MG63 (cell line): ENCODE results near the gene OR7A5. TPM values are rescaled to one million over a fixed set of nuclear protein-coding genes. Genes with fewer than 3 reads are reported as not detected.
"Not testable (repeated sequence)": the region's sequence is repeated elsewhere in the genome, so short reads cannot be mapped to it uniquely, and the experiment has no call there.

ENCODE experiments used
- DNase-seq: peaks from one replicate; pipeline ENCODE4 v3.0.0-alpha.2; 2020
- H3K27me3 ChIP-seq: fragments of 250-450 bp; sonication (Bioruptor Pico); 2 replicates; pipeline ENCODE4 v1.5.1; 2020; ENCODE audit warnings: mild to moderate bottlenecking, moderate library complexity
- H3K36me3 ChIP-seq: fragments of 250-450 bp; sonication (Bioruptor Pico); 2 replicates; pipeline ENCODE4 v1.5.1; 2020; ENCODE audit warnings: mild to moderate bottlenecking, moderate library complexity
- H3K4me3 ChIP-seq: fragments of 250-450 bp; sonication (Bioruptor Pico); 2 replicates; pipeline ENCODE4 v1.5.1; 2020; ENCODE audit warnings: mild to moderate bottlenecking, moderate library complexity
- H3K9me3 ChIP-seq: fragments of 250-450 bp; sonication (Bioruptor Pico); 2 replicates; pipeline ENCODE4 v1.5.1; 2020; ENCODE audit warnings: mild to moderate bottlenecking, moderate library complexity
- total RNA-seq: library from RNA; depleted of rRNA; stranded (reverse); fragments of >200 nt; shearing (Covaris generic); gene quantifications from 2 replicates; pipeline ENCODE4 v1.2.3, GENCODE V29; 2014; ENCODE audit warnings: low replicate concordance

Gene OR7A5
- total RNA-seq, 1 experiment from 2014 or later: not detected

DNA sequence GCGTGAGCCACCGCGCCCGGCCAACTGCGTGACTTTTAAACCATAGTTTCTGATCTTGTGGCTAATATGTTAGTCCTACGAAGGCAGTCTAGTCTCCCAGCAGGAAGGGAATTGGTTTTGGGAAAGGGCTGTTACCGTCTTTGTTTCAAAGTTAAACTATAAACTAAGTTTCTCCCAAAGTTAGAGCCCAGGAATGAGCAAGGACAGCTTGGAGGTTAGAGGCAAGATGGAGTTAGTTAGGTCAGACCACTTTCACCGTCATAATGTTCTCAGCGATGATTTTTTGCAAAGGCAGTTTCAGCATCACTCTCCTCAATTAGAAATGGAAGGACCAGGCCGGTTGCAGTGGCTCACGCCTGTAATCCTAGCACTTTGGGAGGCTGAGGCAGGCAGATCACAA lies 39.0 kb downstream of the OR7A5 start:
- Histone ChIP-seq H3K27me3 (peaks cover 13% of the 10 kb centered on the region), H3K36me3 (no peaks in the 10 kb centered on the region), H3K9me3 (no peaks in the 10 kb centered on the region), H3K4me3 (no peak overlapping the region)
- DNase-seq: no peak

DNA sequence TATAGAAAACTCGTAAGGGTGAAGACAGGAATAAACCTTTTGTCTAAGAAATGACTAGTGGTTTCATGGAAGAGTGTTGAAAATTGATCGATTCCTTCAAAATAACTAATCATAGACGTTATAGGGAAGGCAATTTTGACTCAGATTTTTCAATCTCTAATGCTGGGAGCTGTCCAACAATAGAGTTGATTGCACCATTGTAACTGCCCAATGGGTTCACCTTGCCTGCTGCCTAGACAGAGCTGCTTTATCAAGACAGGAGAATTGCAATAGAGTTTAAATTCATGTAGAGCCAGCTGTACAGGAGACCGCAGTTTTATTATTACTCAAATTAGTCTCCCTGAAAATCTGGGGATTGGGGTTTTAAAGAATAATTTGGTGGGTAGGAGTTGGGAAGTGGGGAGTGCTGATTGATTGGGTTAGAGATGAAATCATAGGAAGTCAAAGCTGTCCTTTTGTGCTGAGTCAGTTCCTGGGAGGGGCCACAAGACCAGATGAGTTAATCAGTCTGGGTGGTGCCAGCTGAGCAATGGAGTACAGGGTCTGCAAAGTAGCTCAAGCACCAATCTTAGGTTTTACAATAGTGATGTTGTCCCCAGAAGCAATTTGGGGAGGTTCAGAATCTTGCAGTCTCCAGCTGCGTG lies 39.8 kb downstream of the OR7A5 start:
- Histone ChIP-seq H3K27me3 (peaks cover 15% of the 10 kb centered on the region), H3K9me3 (no peaks in the 10 kb centered on the region), H3K36me3 (no peaks in the 10 kb centered on the region), H3K4me3 (no peak overlapping the region)
- no peak for DNase-seq

DNA sequence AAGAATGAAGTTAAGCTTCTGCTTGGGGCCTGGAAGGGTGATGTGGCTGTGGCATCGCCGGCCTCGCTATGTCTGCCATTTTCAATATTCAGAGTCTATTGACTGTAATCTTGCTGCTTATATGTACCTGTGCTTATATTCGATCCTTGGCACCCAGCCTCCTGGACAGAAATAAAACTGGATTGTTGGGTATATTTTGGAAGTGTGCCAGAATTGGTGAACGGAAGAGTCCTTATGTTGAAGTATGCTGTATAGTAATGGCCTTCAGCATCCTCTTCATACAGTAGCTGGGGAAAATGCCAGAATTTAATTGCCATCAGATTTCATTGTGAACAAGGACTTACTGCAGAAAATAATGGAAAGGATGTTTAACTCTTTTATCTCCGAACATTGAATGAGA lies 42.7 kb downstream of the OR7A5 start:
- not testable (repeated sequence) for H3K4me3 ChIP-seq, DNase-seq, H3K27me3 ChIP-seq

DNA sequence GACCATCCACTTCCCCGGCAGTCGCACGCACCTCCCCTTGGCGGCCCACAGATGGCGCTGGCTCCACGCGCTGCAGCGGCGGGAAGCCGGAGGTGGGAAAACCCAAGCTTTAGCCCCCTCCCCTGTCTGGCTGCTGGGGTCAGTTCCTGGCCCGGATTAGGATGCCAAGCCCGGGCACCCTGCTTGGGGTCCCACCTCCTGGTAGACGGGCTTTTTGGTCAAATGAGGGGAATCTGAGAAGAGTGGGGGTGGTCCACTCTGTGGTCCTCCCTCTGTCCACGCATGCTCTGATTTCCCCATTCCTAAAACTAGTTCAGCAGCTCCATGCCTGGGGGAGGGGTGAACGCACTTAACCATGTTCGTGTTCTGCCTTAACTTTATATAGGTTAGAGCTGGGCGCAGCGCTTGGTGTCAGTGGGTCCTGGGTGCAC lies 48.5 kb downstream of the OR7A5 start:
- Histone ChIP-seq H3K27me3 (peaks cover 3% of the 10 kb centered on the region), H3K4me3 (no peak overlapping the region), H3K36me3 (no peaks in the 10 kb centered on the region), H3K9me3 (no peaks in the 10 kb centered on the region; the same call in 1 of the 2 replicates)
- DNase-seq: peak; percentile 20

More for the DNA sequence above, 42.7 kb downstream of the OR7A5 start:
- H3K9me3 ChIP-seq, H3K36me3 ChIP-seq: not testable (repeated sequence)

DNA sequence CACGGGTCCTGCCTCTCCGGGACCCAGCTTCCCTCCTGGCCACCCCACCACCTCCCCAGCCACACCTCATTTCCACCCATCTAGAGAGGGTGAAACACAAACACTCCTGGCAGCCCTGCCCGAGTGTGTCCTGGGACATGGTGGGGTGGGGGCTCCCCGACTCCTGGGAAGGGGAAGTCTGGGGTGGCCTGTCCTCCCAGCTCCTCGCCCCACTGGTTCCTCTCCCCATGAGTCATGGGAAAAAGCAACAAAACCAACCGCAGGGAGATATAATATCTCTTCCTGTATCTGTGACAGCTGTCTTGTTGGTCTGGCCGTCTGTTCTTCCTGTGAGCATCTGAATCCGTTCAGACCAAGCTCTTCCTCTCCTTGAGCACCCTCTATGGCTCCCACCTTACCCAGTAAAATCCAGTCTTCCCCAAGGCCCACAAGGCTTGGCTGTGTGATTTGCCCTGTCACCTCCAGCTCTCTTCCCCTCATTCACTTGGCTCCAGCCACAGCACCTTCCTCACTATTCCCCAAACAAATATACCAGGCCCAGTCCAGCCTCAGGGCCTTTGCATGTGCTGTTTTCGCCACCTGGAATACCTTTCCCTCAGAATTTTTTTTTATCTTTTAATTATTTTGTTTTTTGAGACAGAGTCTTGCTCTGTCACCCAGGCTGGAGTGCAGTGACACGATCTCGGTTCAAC lies 49.7 kb downstream of the OR7A5 start:
- H3K36me3 ChIP-seq, H3K9me3 ChIP-seq, H3K4me3 ChIP-seq, H3K27me3 ChIP-seq: not testable (repeated sequence)
- DNase-seq: peak; percentile 22

DNA sequence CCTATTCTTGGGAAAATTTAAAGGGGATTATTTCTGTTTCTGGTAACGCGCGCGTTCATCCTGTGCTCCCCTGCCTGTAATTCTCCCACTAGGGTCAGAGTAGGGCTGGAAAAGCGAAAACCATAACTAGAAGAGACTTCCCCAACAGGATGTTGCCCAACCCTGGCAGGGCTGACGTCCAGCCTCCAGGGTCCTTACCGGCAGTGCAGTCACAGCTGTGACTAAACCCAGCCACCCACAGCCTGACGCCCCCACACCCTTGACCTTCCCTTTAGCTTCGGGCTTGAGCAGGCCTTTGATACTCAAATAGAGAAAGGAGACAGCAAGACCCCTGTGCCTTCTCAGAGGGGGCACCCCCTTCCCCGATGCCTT lies 50.3 kb downstream of the OR7A5 start:
- H3K4me3 ChIP-seq, H3K9me3 ChIP-seq, H3K36me3 ChIP-seq, H3K27me3 ChIP-seq: not testable (repeated sequence)
- DNase-seq: peak; percentile 61

DNA sequence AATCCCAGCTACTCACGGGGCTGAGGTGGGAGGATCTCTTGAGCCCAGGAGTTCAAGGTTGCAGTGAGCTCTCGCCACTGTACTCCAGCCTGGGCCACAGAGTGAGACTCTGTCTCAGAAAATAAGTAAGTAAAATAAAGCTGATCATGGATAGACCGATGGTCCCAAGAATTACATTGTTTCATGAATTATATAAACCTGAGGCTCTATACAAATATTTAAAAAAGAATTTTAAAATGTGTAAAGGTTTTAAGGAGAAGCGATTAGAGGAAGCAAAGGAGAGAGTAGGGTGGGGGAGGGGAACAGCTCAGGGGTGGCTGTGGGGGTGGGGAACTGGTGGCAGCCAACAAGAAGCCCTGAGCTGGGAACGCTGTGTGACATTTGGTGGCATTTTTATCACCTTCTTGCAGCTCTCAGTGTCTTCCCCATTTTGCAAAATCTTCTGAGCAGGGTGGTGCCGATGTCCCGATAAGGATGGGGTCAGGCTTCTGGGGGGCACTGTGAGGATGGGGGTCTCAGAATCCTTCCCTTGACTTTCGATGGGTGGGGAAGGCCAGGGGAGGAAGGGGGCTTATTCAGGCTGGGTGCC lies 51.5 kb downstream of the OR7A5 start:
- H3K4me3 ChIP-seq, H3K27me3 ChIP-seq, H3K9me3 ChIP-seq, H3K36me3 ChIP-seq, DNase-seq: not testable (repeated sequence)

DNA sequence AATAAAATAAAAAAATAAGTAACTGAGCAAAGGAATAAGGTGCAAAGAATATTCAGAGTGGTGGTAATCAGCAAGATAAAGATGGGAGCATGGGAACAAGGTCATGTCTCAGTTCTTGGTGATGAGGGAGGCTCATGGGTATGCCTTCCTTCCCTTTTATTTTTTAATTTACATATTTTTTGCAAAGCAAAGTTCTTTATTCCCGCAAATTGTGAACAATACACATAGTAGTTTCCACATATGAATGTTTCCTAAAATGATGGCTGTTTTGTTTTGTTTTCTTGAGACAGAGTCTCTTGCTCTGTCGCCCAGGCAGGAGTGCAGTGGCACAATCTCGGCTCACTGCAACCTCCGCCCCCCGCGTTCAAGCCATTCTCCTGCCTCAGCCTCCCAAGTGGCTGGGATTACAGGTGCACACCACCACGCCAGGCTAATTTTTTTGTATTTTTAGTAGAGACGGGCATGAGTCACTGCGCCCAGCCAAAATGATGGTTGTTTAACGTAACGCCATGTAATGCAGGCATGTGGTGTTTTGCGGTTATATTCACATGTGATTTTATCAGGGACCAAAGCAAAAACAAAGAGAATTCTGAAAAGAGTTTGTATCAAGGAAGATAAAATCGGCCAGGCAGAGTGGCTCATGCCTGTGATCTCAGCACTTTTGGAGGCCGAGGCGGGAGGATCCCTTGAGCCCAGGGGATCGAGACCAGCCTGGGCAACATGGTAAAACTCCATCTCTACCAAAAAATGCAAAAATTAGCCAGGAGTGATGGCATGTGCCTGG lies 52.2 kb downstream of the OR7A5 start:
- Histone ChIP-seq H3K27me3 (no peaks in the 10 kb centered on the region; the same call in 1 of the 2 replicates), H3K36me3 (no peaks in the 10 kb centered on the region), H3K9me3 (no peaks in the 10 kb centered on the region), H3K4me3 (no peak overlapping the region)
- DNase-seq: no peak

DNA sequence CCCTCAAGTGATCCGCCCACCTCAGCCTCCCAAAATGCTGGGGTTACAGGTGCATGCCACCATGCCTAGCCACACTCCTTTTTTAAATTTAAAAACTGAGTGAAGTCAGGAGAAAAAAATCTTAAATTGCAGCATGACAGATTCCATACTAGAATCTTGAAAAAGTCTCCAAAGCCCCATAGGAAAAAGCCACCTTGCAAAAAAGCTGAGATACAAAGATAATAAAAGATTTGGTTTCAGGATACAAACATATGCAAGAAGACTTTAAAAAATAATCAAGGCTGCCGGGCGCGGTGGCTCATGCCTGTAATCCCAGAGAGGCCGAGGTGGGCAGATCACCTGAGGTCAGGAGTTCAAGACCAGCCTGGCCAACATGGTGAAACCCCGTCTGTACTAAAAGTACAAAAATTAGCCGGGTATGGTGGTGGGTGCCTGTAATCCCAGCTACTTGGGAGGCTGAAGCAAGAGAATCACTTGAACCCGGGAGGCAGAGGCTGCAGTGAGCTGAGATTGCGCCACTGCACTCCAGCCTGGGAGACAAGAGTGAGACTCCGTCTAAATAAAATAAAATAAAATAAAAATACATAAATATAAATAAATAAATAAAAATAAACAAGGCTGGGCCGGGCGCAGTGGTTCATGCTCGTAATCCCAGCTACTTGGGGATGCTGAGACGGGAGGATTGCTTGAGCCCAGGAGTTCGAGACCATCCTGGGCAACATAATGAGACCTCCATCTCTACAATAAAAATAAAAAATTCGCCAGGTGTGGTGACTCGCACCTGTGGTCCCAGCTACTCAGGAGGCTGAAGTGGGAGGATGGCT lies 53.1 kb downstream of the OR7A5 start:
- DNase-seq, H3K4me3 ChIP-seq, H3K27me3 ChIP-seq, H3K9me3 ChIP-seq, H3K36me3 ChIP-seq: not testable (repeated sequence)

DNA sequence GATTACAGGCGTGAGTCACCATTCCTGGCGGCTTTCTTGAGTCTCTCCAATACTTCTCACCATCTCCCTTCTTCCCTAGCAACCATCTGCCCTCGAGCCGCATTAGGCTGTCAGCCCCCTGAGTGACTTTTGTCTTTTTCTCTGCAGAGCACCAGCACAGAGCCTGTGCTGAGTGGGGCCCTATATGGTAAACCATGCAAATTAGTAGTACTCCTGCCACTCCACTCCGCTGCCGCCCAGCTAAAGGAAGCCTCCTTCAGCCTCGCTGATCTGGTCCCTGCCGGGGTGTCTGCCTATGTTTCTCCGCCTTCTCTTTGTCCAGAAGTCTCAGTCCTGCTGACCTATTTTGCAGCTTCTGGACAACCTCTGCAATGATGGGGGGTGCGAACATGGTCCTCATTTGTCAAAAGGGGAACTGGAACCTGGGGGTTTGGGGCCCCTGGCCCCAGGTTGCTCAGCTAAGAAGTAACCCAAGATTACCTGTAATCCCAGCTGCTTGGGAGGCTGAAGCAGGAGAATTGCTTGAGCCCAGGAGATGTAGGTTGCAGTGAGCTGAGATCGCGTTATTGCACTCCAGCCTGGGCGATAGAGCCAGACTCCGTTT lies 54.3 kb downstream of the OR7A5 start:
- H3K4me3 ChIP-seq, H3K9me3 ChIP-seq, H3K27me3 ChIP-seq, DNase-seq, H3K36me3 ChIP-seq: not testable (repeated sequence)

DNA sequence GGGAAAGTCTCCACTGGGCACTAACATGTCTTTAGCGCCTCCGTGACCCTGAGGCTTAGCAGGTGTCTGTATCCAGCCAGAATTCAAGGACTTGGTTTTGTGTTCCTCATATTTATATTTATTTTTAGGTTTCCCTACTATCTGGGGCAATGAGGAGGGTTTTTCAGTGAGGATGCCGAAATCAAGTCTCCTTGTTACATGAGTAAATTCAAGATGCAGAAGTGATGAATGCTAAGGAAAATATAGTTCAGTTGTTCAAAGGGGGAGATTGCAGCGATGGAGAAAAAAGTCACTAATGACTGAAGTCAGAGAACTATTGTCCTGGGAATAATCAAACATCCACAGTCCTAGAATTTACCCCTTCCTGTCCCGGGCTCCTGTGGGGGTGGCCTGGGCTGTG lies 55.8 kb downstream of the OR7A5 start:
- DNase-seq: no peak
- no peak overlapping the region for H3K4me3 ChIP-seq
- no peaks in the 10 kb centered on the region for H3K9me3 ChIP-seq
- no peaks in the 10 kb centered on the region for H3K36me3 ChIP-seq
- H3K27me3 ChIP-seq: peaks cover 8% of the 10 kb centered on the region

DNA sequence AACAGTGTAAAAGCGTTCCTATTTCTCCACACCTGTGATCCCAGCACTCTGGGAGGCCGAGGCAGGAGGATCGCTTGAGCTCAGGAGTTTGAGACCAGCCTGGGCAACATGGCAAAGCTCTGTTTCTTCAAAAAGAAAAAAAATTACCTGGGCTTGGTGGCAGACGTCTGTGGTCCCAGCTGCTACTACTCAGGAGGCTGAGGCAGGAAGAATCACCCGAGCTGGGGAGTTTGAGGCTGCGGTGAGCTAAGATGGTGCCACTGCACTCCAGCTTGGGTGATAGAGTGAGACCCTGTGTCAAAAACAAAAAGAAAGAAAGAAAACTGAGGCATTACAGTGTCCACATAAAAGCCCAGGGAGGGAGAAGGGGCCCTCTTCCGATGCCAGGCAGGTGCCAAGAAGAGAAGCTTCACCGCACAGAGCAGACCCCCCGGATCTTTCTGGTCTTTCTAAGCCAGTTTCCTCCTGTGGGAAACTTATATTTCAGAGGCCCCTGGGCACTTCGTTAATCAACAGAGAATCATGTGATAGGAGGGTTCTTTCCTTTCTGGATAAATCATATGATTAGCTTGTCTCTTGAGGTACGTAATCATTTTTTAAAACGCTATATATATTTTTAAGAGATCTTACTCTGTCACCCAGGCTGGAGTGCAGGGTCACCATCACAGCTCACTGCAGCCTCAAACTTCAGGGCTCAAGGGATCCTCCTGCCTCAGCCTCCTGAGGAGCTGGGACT lies 56.7 kb downstream of the OR7A5 start, which contains the start of gene ADGRE2:
Gene ADGRE2 (minus strand): TSS at position 451 of the 736 bp plus-strand sequence. CDS start 1,804 bp downstream, outside the sequence.
- H3K9me3 ChIP-seq, DNase-seq, H3K27me3 ChIP-seq, H3K36me3 ChIP-seq, H3K4me3 ChIP-seq: not testable (repeated sequence)

DNA sequence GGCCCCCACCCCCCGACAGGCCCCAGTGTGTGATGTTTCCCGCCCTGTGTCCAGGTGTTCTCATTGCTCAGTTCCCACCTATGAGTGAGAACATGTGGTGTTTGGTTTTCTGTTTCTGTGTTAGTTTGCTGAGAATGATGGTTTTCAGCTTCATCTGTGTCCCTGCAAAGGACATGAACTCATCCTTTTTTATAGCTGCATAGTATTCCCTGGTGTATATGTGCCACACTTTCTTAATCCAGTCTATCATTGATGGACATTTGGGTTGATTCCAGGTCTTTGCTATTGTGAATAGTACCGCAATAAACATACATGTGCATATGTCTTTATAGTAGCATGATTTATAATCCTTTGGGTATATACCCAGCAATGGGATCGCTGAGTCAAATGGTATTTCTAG lies 57.3 kb downstream of the OR7A5 start:
- not testable (repeated sequence) for H3K9me3 ChIP-seq, H3K27me3 ChIP-seq, H3K36me3 ChIP-seq, DNase-seq, H3K4me3 ChIP-seq
